ENCODE results near the gene TTLL10.
"Not testable (repeated sequence)": the region's sequence is repeated elsewhere in the genome, so short reads cannot be mapped to it uniquely, and the experiment has no call there.

The TTLL10 gene

DNA sequence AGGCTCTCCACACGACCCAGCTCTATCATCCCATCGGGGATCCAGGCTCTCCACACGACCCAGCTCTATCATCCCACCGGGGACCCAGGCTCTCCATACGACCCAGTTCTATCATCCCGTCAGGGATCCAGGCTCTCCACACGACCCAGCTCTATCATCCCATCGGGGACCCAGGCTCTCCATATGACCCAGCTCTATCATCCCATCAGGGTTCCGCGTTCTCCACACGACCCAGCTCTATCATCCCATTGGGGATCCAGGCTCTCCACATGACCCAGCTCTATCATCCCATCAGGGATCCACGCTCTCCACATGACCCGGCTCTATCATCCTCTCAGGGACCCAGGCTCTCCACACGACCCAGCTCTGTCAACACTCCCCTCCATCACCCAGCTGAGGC lies 20.5 kb upstream of the TTLL10 start:
- not testable (repeated sequence) for H3K36me3 ChIP-seq (ENCODE audit: insufficient read depth, low read depth, low read length); H3K4me3 ChIP-seq (ENCODE audit: low read length); H3K9ac ChIP-seq (ENCODE audit: low read depth, low read length); H3K27ac ChIP-seq (ENCODE audit: low read length); H3K9me3 ChIP-seq (ENCODE audit: insufficient read depth, low read depth, low read length); H3K4me1 ChIP-seq (ENCODE audit: insufficient read depth, low read length); H3K27me3 ChIP-seq (ENCODE audit: insufficient read depth, low read length)

- no peak overlapping the region for H3K4me3 ChIP-seq (ENCODE audit: low read length)
- H3K9me3 ChIP-seq (ENCODE audit: insufficient read depth, low read depth, low read length): peaks cover 5% of the 10 kb centered on the region
- H3K9ac ChIP-seq (ENCODE audit: low read depth, low read length): no peak overlapping the region
- H3K4me1 ChIP-seq (ENCODE audit: insufficient read depth, low read length): no peaks in the 10 kb centered on the region
- H3K27me3 ChIP-seq (ENCODE audit: insufficient read depth, low read length): no peaks in the 10 kb centered on the region; the same call in 1 of the 2 replicates
- no peaks in the 10 kb centered on the region for H3K36me3 ChIP-seq (ENCODE audit: insufficient read depth, low read depth, low read length)
- H3K27ac ChIP-seq (ENCODE audit: low read length): no peak overlapping the region
These were observed 19.8 kb upstream of the TTLL10 start for GRCh38 chr1:1153874-1154273.

- Histone ChIP-seq H3K9me3 (ENCODE audit: insufficient read depth, low read depth, low read length) (peaks cover 5% of the 10 kb centered on the region), H3K4me1 (ENCODE audit: insufficient read depth, low read length) (no peaks in the 10 kb centered on the region), H3K27me3 (ENCODE audit: insufficient read depth, low read length) (no peaks in the 10 kb centered on the region; the same call in 1 of the 2 replicates), H3K9ac (ENCODE audit: low read depth, low read length) (no peak overlapping the region), H3K4me3 (ENCODE audit: low read length) (no peak overlapping the region), H3K27ac (ENCODE audit: low read length) (no peak overlapping the region), H3K36me3 (ENCODE audit: insufficient read depth, low read depth, low read length) (no peaks in the 10 kb centered on the region)
These were observed 18.4 kb upstream of the TTLL10 start for GRCh38 chr1:1155258-1155657.

GRCh38 chr1:1156140-1157032 lies 17.3 kb upstream of the TTLL10 start:
- no peaks in the 10 kb centered on the region for H3K36me3 ChIP-seq (ENCODE audit: insufficient read depth, low read depth, low read length)
- peaks cover 5% of the 10 kb centered on the region for H3K9me3 ChIP-seq (ENCODE audit: insufficient read depth, low read depth, low read length)
- no peak overlapping the region for H3K4me3 ChIP-seq (ENCODE audit: low read length)
- H3K4me1 ChIP-seq (ENCODE audit: insufficient read depth, low read length): no peaks in the 10 kb centered on the region
- no peak overlapping the region for H3K27ac ChIP-seq (ENCODE audit: low read length)
- no peak overlapping the region for H3K9ac ChIP-seq (ENCODE audit: low read depth, low read length)
- no peaks in the 10 kb centered on the region; the same call in 1 of the 2 replicates for H3K27me3 ChIP-seq (ENCODE audit: insufficient read depth, low read length)

DNA sequence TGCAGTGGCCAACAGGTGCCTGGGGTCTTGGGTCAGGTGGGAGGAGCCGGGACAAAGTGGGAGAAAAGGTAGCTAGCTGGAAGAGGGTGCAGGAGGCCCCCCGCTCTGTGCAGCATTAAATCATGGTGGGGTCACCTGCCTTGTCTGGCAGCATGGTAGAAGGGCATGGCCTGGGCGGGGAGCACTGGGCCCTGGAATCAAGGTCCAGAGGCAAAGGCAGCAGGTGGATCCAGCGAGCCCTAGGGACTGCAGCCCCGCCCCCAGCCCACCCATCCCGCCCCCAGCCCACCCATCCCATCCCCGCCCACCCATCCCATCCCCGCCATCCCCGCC lies 16.7 kb upstream of the TTLL10 start:
- Histone ChIP-seq H3K27ac (ENCODE audit: low read length) (no peak overlapping the region), H3K36me3 (ENCODE audit: insufficient read depth, low read depth, low read length) (no peaks in the 10 kb centered on the region), H3K27me3 (ENCODE audit: insufficient read depth, low read length) (no peaks in the 10 kb centered on the region; the same call in 1 of the 2 replicates), H3K4me1 (ENCODE audit: insufficient read depth, low read length) (no peaks in the 10 kb centered on the region; the same call in 1 of the 2 replicates), H3K9ac (ENCODE audit: low read depth, low read length) (no peak overlapping the region), H3K9me3 (ENCODE audit: insufficient read depth, low read depth, low read length) (peaks cover 5% of the 10 kb centered on the region), H3K4me3 (ENCODE audit: low read length) (no peak overlapping the region)

DNA sequence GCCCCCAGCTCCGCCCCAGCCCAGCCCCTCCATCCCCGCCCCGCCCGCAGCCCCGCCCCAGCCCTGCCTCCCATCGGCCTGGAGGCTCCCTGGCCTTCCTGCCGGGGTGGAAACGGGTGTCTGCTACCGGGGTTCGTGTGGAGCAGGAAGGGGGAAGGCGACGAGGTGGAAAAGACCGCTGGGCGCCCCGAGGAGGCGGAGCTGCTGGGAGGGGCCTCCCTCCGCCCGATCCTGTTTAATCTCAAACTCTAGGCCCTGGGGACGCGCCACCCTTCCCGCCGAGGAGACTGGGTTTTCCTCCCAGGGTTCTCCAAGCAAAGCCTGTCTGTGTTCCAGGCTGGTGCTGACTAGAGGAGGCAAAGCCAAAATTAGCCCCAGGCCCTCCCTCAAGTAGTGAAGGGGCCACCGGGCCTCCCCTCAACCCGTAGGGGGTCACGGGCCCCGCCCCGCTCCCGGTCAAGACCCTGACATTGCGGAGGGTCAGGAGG lies 16.2 kb upstream of the TTLL10 start:
- Histone ChIP-seq H3K4me3 (ENCODE audit: low read length) (peak overlapping the region; percentile 70), H3K4me1 (ENCODE audit: insufficient read depth, low read length) (no peaks in the 10 kb centered on the region; the same call in 1 of the 2 replicates), H3K9me3 (ENCODE audit: insufficient read depth, low read depth, low read length) (peaks cover 5% of the 10 kb centered on the region), H3K36me3 (ENCODE audit: insufficient read depth, low read depth, low read length) (no peaks in the 10 kb centered on the region), H3K9ac (ENCODE audit: low read depth, low read length) (peak overlapping the region; percentile 78), H3K27me3 (ENCODE audit: insufficient read depth, low read length) (no peaks in the 10 kb centered on the region; the same call in 1 of the 2 replicates), H3K27ac (ENCODE audit: low read length) (peak overlapping the region; percentile 94)

DNA sequence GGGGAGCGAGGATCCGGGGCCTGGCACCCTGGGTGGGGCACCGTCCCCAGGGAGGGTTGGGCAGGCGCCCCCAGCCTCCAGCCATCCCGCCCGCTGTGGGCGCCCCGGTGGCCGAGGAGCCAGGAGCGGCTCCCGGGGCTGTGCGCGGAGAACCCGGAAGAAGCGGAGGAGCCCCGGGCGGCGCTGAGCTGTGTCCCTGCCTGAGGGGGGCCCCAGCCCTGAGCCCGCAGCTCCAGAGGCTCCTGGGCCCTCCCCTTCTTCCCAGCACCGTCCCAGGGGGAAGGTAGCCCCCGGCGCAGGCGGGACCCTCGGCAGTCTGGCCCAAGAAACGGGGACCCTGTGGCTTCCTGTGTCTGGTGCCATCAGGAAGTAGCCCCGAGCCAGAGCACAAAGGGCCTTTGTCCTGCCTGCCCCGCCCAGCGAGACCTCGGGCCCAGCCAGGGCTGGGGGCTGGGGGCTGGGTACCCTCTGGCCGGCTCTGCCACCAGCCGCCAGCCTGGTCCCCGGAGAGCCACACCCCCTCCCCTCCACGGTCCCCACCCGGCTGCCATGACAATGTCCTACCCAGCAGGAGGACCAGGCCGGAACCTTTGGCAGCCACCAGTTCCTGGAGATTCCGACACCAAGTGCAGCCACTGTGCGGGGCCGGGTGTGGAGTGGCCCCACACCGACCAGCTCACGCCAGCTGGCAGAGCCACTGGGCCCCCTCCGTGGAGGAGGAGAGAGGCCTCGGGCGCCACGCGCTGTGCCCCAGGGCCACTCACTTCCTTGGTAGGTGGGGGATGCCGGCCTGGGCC lies 15.6 kb upstream of the TTLL10 start:
- Histone ChIP-seq H3K27me3 (ENCODE audit: insufficient read depth, low read length) (no peaks in the 10 kb centered on the region; the same call in 1 of the 2 replicates), H3K27ac (ENCODE audit: low read length) (peak overlapping the region; percentile 94), H3K4me3 (ENCODE audit: low read length) (peak overlapping the region; percentile 70; the same call in 1 of the 2 replicates), H3K36me3 (ENCODE audit: insufficient read depth, low read depth, low read length) (no peaks in the 10 kb centered on the region), H3K9ac (ENCODE audit: low read depth, low read length) (peak overlapping the region; percentile 78), H3K4me1 (ENCODE audit: insufficient read depth, low read length) (no peaks in the 10 kb centered on the region; the same call in 1 of the 2 replicates), H3K9me3 (ENCODE audit: insufficient read depth, low read depth, low read length) (no peaks in the 10 kb centered on the region; the same call in 1 of the 2 replicates)

DNA sequence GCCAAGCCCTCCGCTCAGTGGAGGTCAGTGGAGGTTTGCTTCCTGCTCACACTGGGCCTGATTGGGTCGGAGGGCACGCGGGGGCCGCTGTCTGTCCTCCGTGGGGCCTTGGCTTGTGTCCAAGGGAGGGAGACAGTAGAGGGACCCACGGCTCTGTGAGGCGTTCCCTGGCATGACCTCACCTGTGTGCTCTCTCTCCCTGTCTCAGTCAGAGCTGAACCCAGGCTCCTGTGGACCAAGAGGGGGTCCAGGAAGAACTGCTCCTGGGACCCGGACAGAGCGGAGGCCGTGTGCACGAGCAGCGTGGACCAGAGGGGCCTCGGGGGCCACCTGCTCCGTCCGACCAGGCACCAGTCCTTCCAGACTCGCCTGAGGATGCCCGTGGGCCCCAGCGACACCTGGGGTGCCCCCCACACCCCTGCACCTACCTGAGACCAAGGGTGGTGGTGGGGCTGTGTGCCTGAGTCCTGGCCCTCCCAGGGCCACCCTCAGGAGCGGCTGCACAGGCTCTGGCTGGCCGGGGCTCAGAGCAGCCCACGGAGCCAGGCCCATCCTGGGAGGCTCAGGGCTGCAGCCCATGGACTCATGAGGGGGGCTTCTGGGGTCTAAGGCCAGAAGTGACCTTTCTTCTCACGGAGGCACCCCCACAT lies 13.3 kb upstream of the TTLL10 start:
- Histone ChIP-seq H3K9ac (ENCODE audit: low read depth, low read length) (no peak overlapping the region), H3K27ac (ENCODE audit: low read length) (no peak overlapping the region), H3K9me3 (ENCODE audit: insufficient read depth, low read depth, low read length) (no peaks in the 10 kb centered on the region), H3K36me3 (ENCODE audit: insufficient read depth, low read depth, low read length) (no peaks in the 10 kb centered on the region), H3K4me3 (ENCODE audit: low read length) (no peak overlapping the region), H3K27me3 (ENCODE audit: insufficient read depth, low read length) (no peaks in the 10 kb centered on the region; the same call in none of the 2 replicates), H3K4me1 (ENCODE audit: insufficient read depth, low read length) (no peaks in the 10 kb centered on the region; the same call in 1 of the 2 replicates)

GRCh38 chr1:1161078-1161682 lies 12.5 kb upstream of the TTLL10 start:
- Histone ChIP-seq H3K4me1 (ENCODE audit: insufficient read depth, low read length) (no peaks in the 10 kb centered on the region; the same call in 1 of the 2 replicates), H3K27ac (ENCODE audit: low read length) (no peak overlapping the region), H3K4me3 (ENCODE audit: low read length) (no peak overlapping the region), H3K27me3 (ENCODE audit: insufficient read depth, low read length) (no peaks in the 10 kb centered on the region; the same call in none of the 2 replicates), H3K36me3 (ENCODE audit: insufficient read depth, low read depth, low read length) (no peaks in the 10 kb centered on the region), H3K9ac (ENCODE audit: low read depth, low read length) (no peak overlapping the region), H3K9me3 (ENCODE audit: insufficient read depth, low read depth, low read length) (no peaks in the 10 kb centered on the region)

- no peaks in the 10 kb centered on the region; the same call in 1 of the 2 replicates for H3K27me3 ChIP-seq (ENCODE audit: insufficient read depth, low read length)
- H3K27ac ChIP-seq (ENCODE audit: low read length): no peak overlapping the region
- no peak overlapping the region for H3K4me3 ChIP-seq (ENCODE audit: low read length)
- H3K9ac ChIP-seq (ENCODE audit: low read depth, low read length): no peak overlapping the region
- H3K36me3 ChIP-seq (ENCODE audit: insufficient read depth, low read depth, low read length): no peaks in the 10 kb centered on the region
- H3K4me1 ChIP-seq (ENCODE audit: insufficient read depth, low read length): no peaks in the 10 kb centered on the region; the same call in 1 of the 2 replicates
- H3K9me3 ChIP-seq (ENCODE audit: insufficient read depth, low read depth, low read length): no peaks in the 10 kb centered on the region
These were observed 12.0 kb upstream of the TTLL10 start for GRCh38 chr1:1161683-1162079.

All from iPS-20b (cell line).